Stimulated activated CD4-positive, alpha-beta T cell treated with anti-CD3 and anti-CD28 coated beads, Interleukin-15, amount 100 ng/mL, for 24 hours (primary cell): Measurements from ENCODE around the gene SIK3.
"Not testable (repeated sequence)": the region's sequence is repeated elsewhere in the genome, so short reads cannot be mapped to it uniquely, and the experiment has no call there.

Source experiments
- DNase-seq: peaks from one replicate; pipeline ENCODE4 v3.0.0-alpha.2; 2020

SIK3 gene

DNA sequence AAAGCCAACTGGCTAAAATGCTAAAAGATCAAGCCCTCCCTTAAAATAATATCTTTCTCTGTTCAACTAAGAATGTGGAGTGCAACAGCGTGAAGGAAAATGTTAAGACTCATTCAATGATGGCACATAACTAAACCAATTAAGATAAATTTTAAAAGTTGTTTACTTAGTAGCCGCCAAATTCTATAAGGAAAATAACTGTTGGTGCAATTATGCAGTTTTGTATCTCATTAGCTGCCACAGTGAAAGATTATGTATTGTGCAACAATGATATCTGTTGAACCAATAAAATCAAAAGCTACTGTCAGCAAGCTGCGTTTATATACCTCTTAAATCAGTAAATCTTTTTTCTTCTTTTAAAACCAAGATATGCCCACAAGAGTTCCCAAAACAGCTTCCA, 55.5 kb downstream of the SIK3 start:
- no peak for DNase-seq

DNA sequence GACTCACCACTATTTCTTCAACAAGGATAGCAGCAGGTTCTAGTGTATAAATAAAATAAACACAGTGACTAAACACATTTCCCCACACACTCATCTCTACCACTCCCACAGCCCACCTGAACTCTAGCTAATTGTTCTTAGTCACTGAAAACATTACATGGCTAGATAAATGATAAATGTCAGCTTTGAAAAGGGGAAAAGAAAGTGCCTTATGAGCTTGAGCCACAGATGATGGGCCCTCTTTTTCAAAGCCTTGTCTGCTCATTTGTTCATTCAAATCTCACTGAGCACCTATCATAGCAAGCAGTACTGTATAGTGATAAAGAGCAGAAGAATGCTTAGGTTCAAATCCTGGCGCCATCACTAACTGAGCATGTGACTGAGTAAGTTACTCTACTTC, 58.3 kb downstream of the SIK3 start:
- DNase-seq: peak; percentile 33

DNA sequence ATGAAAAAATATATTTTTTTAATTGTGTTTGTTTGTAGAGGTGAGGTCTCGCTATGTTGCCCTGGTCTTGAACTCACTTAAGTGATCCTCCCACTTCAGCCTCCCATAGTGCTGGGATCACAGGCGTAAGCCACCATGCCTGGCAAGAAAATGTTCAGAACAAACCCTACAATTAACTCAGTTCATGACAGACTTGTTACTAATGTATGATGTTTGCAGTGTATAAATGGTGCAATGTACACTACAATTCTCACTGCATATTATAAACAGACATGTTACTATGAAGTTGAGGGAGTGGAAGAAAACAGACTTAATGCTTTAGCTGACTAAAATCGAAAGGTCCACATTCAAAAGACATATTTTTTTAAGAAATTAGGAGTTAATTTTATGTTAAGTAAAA, 59.0 kb downstream of the SIK3 start:
- no peak for DNase-seq

DNA sequence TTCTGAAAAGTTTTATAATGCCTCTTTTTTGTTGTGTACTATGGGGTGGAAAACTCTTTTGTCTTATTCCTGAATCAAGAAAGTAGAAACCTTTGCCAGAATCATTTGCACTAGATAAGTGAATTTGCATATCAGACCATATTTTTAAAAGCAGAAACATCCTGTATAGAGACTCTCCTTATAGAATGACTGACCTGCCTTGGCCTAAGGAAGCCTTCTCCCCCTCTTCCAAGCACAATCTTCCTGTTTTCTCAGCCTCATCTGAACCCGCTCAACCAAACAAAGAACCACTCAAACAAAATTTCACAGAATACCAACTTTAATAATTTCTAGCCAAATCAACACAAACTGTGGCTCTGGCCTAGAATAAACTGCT, 60.3 kb downstream of the SIK3 start:
- no peak for DNase-seq

DNA sequence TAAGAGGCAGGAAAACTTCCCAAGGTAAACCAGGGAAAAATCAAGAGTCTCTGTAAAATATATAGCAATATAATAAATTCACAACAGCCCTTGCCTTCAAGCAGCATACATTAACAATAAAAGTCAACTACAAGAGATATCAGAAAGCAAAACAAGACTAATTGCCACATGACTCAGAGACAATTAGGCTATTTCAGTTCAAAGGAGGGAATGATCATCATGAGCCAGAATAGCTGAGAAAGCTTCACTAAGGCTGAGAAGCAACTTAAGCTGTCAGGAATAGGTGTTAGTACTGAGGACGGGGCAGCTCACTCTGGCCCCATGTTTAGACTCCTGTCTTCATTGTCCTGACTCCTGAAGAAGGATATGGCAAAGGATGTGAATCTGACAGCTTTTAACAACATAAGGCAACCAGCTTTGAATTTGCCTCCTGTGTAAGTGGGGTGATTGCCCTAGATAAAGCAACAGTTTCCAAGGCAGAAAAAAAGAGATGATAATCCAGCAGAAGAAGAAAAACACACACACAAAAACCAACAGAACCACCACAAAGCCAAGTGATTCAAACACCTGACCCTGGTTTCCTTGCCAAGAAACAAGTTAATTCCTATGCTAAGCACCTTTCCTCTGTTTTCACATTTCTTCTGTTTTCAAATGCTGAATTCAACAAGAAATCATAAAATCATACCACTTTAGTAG, 60.8 kb downstream of the SIK3 start:
- DNase-seq: no peak

DNA sequence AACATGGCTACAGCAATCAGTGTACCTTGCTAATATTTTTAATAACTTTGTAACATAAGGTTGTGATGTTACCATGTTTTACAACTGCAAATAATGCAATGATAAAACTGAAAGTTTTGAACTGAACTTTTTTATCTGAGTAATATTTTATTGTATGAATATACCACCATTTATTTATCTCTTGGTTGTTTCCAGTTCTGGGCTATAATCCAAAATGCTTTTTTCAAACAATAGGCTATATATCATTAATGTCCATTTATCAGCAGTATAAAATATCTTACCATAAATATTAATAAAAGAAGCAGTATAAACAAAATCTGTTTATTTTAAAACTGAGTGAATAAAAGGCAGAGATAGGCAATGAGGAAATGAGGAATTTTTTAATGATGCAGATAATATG, 63.3 kb downstream of the SIK3 start:
- DNase-seq: no peak

DNA sequence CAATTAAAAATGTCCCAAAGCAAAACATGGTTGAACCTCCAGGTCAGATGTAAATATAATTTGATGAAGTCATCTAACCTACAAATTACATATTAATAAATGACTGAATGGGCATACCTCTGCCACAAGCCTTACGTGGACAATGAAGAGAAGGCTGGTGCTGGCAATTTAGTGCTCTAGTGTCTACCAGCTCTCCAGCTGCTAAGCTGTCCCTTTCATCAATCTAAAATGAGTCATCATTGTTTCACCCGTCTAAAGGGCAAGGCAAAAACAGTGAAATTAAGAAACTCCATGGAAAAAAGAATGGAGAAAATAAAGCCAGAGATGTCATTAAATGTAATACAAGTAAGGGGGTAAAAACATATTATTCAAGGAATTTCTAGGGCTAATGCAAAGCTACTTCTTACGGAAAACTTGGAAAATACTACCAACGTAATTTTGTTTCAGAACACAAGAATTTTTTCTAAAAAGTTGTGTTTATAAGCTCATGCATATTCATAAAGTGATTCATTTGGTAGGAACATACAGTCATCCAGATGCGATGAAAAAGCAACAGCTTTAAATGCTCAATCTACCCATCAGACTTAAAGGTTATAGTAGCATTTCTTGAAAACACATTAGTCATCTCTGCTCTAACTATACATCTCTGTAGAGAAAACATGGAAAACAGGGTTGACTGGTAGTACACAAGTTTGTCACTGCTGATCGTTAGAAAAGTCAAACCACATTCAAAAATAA, 71.5 kb downstream of the SIK3 start:
- no peak for DNase-seq

DNA sequence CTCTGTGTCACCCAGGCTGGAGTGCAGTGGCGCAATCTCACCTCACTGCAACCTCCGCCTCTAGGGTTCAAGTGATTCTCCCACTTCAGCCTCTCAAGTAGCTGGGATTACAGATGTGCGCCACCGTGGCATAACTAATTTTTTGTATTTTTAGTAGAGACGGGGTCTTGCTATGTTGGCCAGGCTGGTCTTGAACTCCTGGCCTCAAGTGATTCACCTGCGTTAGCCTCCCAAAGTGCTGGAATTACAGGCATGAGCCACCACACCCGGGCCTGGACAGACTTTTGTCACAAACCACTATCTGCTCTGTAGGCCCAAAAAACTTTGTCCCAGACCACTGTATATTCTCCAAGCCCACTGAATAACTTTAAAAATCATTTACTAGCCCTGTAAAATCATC, 74.5 kb downstream of the SIK3 start:
- DNase-seq: not testable (repeated sequence)

DNA sequence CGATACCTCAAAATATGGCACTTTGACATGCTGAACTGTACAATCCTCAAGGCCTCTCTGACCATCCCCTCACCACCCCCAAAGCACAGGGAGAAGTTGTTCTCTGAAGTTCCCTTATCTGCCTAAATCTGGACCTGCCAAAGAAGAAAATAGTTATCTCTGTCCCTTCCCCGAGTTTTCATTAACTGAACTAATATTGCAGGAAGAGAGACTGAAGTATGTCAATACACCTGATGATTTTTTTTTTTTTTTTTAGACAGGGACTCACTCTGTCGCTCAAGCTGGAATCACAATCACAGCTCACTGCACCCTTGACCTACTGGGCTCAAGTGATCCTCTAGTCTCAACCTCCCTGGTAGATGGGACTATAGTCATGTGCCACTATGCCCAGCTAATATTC, 75.0 kb downstream of the SIK3 start:
- no peak for DNase-seq

DNA sequence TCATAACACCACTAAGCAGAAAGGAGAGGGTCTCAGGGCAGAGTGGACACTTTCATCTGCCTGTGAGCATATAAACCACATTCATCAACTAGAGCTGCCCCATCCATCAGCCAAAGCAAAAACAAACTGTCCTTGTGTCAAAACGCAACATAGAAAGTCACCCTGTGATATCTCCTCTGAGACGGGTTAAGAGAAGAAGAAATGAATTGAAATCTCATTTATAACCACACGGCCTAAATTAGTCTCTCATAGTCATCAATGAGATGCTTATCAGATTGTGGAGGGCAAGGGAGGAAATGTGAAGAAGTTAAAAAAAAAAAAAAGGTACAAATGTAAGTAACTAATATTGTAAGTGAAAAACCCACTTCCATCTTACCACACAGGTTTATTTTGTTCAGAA, 75.7 kb downstream of the SIK3 start:
- DNase-seq: peak; percentile 25

DNA sequence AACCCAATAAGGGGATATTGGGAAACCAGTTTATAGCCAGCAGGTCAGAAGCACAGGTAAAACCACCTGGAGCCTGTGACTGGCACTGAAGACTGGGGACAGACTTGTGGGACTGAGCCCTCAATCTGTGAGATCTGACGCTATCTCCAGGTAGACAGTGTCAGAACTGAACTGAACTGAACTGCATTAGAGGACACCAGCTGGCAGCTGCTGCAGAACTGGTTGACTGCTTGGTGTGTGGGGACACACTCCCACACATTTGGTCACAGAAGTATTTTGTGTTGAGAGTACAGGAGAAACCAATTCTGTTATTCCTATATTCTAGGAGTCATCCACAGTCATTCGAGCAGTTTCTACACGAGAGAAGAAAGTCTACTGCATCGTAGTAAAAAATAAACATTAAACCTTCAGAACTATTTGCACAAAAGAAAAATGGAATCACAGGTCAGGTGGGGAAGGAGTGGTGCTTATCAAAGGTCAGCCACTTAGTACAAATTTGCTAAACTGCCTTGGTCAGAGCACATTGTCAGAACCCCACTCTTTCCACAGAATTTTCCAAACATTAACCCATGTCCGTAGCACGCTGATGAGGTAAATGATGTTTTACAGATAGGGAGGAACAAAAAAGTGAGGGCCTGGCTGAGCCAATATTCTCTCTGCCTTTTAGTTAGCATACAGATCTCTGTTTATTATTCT, 77.2 kb downstream of the SIK3 start:
- no peak for DNase-seq

DNA sequence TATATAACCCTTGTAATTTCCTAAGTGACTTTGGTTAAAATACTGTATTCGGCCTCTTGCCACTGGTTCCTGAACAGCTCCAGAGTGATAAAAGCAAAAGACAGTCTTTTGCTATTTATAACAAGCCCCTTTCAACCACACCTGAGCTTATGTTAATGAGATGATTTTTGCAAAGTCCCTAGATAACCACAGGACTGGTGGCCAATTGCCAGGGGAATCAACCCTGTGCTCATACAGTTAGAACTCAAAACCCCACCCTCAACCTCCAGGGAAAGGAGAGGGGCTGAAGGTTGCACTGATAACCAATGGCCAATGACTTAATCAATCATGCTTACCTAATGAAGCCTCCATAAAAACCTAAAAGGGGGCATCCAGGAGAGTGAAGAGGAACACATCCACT, 77.9 kb downstream of the SIK3 start:
- peak; percentile 57 for DNase-seq

DNA sequence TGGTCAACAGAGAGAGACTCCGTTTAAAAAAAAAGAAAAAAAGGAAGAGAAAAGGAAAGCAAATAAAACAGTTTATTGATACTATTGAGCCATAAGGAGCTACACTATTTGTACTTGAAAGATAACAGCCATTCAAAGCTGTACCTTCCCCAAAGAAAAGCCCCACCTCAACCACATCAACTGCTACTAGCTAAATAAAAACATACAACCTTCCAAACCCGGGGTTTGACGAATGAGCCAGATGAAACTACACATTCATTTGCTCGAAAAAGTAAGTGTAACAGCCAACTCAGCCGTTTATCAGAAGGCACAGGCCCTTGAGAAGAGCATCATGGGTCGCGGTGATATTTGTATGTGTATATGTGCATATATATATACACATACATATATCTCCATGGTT, 78.4 kb downstream of the SIK3 start:
- no peak for DNase-seq

DNA sequence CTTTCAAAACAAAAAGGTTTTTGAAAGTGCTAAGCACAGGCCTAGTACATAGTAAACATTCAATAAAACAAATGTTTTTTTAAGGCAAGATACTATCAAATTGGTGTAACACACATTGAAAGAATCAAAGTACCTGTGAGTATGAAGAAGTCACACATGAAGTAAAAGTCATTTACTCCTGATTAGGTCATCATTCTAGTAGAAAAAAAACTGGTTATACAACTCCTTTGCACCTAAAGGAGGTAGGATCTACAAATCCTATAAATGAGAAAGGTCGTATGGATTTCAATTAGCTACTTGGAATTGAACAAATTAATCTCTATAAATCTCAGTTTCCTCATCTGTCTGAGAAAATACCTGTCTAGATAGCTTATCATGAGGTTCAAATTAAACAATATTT, 80.8 kb downstream of the SIK3 start:
- DNase-seq: no peak

DNA sequence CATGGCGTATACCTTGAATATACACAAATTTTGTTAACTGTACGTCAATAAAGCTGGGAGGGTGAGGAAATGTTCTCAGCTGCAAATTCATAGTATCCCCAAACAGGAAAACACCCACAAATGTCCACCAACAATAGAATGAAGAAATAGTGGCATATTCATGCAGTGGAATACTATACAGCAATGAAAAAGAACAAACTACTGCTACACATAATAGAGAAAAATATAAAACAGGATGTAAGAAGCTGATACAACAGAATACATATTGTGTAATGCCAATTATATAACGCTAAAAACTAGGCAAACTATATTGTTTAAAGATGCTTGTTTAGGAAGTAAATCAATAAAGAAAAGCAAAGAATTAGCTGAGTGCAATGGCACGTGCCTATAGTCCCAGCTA, 81.5 kb downstream of the SIK3 start:
- DNase-seq: no peak

DNA sequence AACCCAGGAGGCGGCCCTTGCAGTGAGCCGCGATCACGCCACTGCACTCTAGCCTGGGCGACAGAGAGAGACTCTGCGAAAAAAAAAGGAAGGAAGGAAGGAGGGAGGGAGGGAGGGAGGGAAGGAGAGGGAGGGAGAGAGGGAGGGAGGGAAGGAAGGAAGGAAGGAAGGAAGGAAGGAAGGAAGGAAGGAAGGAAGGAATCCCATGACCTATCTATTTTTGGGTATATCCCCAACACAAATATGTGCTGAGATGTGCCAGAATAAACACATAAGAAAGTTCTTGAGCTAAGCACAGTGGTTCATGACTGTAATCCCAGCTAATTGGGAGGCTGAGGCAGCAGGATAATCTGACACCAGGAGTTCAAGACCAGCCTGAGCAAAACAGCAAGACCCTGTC, 82.0 kb downstream of the SIK3 start:
- DNase-seq: no peak

DNA sequence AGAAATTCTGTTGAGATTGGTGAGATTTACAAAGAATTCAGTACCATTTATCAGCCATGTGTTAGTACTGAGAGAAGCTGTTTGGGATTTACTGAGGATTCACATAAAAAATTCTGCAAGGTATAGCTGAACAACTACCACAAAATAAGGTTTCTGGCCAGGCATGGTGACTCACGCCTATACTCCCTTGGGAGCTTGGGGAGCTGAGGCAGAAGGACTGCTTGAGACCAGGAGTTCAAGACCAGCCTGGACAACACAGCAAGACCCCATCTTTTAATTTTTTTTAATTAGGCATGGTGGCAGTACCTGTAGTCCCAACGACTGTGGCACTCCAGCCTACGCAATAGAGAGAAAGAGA, 86.7 kb downstream of the SIK3 start:
- peak; percentile 31 for DNase-seq

DNA sequence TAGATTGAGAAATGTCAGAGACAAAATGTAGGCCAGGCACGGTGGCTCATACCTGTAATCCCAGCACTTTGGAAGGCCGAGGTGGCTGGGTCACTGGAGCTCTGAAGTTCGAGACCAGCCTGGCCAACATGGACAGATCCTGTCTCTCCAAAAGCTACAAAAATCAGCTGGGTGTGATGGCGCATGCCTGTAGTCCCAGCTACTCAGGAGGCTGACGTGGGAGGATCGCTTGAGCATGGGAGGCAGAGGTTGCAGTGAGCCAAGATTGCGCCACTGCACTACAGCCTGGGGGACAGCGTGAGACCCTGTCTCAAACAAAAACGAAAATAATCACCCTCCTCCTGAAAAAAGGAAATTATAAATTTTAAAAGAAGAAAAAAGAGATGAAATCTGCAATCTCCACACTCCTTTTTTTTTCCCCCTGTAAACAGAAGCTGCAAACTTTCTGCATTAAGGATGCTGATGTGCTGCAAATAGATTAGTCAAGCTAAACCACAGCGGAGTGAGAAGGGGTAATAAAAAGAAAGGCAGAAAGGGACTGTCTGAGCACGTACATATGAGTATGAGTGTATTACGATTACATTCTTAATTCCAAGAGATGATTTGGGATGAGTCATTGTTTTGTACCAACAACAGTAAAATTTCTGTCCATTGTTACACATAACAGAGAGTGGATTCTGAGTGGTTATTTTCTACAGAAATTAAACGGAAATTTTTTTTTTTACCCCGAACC, 87.3 kb downstream of the SIK3 start:
- DNase-seq: no peak

DNA sequence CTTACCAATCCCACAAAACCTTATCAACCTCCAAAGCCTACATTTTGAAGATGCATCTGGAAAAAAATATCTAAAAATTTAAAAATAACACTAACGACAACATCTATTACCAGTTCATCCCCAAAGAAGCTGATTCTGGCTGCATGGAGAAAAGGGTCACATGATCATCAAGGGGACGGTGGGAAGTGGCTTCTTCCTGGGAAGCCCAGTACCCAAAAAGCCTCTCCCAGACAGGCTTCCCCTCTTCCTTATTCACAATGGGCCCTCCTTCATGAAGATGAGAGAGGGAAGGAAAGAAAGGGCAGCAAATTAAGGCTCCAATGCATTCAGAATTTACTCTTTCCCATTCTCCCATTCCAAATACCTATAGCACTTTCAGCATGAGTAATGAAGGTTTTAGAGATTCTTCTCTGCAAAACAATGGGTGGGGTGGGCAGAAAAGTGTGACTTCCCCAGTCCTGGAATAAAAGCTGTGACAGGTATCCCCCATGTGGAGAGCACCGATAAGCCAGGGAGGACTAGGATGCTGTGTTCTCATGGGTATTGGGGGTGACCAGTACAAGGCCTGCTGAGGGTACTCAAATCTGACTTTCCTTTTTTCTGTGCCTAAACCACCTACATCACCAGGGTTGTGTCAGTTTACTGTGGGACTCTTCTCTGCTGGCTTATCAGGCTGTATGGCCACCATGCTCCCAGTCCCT, 88.2 kb downstream of the SIK3 start:
- no peak for DNase-seq

DNA sequence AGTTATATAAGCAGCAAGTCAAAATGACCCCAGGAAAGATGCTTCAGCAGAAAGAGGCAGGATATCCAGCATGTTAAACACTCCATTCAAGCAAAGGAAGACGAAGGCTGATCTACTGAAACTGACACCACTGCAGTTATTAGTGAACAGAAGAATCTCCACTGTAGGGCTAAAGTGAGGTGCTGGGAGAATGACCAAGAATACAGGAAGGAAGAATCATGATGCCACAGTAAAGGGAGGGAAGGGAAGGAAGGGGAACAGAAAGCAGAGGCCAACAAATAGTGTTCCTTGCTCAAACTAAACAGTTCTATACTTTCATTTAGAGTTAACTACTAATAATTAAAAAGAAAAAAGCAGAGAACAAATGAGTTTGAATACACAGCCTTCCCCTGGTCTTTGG, 92.5 kb downstream of the SIK3 start:
- DNase-seq: no peak

DNA sequence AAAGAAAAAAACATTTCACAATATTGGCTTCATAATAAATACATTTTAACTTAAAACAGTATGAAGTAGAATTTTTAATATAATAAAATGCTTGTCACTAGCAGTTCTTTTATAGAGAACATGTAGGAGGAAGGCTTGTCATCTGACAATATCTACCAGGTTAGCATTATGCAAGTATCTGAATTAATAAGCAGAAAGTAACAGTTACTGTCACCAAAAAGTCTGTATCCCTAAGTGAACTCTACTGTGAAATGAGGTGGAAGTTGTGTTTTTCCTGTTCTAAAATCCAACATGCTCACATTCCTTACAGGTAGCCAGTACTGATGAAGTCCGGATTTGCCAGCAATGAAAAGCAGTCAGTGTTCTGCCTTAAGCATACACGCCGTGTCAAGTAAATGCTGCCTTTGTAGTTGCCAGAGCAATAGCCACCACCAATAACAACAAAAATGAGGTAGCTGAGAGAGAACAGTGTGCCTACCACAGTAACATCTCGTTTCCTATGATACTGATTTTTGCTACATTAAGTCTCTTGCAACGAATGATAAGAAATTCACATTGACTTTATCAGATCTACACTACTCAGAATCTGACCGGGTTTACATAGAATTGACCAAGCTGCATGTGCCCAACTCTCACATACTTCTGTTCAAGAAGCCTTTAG, 95.5 kb downstream of the SIK3 start:
- DNase-seq: no peak

DNA sequence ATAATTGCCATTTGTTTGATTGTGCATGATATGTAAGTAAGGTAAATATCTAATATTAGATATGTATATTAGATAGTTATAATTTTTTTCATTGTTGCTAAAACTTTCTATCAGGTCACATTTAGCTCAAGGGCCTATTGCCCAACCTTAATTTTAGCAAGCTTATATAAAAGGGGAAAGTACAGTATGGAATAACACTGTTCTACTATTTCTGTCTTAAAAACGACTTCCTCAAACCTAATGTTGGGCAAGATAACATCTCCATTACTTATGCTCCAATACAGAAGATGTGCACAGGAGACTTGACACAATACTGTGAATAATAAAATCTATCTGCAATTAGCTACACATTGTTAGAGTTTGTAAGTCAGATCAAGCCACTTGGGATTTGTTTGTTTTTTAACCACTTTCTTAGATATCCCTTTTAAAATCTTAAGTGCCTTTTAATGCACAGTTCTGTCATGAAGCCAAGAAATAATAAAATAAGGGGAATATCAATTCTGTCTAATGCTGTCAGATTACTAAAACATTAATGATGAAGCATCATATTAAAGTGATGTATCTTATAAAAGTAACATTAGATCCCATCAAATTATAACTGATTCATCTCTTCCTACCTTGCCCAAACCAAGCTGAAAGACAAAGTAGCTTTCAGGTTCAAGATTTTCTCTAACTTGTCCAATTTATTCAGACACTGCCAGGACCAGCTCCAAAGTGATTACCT, 98.1 kb downstream of the SIK3 start:
- DNase-seq: no peak
